Astrocyte of the spinal cord (primary cell): ENCODE data around the gene LMNB1.
A peak's percentile ranks its signal among the peaks of the same experiment; 100 is the strongest.

Experiments used
- DNase-seq: peaks from one replicate; pipeline ENCODE4 v3.0.0; 2011; ENCODE audit warnings: low read depth, low spot score
- H3K4me3 ChIP-seq: 2 replicates; pipeline ENCODE4 v1.5.1; 2011; ENCODE audit warnings: low read depth, mild to moderate bottlenecking, low read length, moderate library complexity
- in situ Hi-C: cut with HindIII; loops from 2 replicates; pipeline ENCODE4 v1.10.0; 2017; ENCODE audit warnings: low sequenced_read_pairs
- TF ChIP-seq, protein P1 (sequence below): IDR thresholded peaks from 2 replicates; pipeline ENCODE4 v1.5.1; 2012; ENCODE audit warnings: low read depth, mild to moderate bottlenecking, low read length, inconsistent platforms

Gene LMNB1

DNA sequence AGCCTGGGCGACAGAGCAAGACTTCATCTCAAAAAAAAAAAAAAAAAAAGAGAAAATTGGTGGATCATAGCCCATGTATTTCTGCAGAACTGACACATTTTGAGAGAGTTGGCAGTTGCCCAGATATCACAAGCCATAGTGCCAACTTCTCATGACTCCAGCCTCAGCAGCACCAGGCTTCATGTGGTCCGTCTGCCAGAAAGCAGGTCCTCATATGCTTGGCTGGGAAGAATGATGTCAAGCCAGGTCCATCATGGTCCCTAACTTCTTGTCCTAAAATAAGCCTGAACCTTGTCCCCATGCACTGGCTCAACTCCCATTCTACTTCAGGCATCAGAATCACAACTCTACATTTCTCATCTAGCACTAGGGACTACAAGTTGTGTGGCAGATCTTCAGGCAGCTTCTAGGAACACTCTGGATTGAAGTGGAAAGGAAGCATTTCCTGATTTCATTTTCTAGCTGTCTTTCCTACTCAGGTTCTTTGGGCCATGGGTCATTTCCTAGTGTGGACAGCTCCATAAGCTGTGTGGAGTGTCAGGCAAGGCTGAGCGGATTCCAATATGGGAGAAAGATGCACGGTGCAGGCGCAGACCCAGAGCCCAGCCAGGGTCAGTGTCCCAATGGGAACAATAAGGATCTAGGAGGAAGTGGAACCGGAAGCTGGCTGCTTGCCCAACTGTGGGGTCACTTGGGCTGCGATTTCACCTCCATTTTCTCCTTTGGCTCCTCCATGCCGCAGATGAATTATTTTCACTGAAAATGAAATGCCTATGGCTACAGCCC, 90.1 kb downstream of the LMNB1 start:
- TF ChIP-seq, protein P1, sequence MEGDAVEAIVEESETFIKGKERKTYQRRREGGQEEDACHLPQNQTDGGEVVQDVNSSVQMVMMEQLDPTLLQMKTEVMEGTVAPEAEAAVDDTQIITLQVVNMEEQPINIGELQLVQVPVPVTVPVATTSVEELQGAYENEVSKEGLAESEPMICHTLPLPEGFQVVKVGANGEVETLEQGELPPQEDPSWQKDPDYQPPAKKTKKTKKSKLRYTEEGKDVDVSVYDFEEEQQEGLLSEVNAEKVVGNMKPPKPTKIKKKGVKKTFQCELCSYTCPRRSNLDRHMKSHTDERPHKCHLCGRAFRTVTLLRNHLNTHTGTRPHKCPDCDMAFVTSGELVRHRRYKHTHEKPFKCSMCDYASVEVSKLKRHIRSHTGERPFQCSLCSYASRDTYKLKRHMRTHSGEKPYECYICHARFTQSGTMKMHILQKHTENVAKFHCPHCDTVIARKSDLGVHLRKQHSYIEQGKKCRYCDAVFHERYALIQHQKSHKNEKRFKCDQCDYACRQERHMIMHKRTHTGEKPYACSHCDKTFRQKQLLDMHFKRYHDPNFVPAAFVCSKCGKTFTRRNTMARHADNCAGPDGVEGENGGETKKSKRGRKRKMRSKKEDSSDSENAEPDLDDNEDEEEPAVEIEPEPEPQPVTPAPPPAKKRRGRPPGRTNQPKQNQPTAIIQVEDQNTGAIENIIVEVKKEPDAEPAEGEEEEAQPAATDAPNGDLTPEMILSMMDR: no peak
- H3K4me3 ChIP-seq: no peak overlapping the region
- no peak for DNase-seq
- in situ Hi-C loops: no loop called here

DNA sequence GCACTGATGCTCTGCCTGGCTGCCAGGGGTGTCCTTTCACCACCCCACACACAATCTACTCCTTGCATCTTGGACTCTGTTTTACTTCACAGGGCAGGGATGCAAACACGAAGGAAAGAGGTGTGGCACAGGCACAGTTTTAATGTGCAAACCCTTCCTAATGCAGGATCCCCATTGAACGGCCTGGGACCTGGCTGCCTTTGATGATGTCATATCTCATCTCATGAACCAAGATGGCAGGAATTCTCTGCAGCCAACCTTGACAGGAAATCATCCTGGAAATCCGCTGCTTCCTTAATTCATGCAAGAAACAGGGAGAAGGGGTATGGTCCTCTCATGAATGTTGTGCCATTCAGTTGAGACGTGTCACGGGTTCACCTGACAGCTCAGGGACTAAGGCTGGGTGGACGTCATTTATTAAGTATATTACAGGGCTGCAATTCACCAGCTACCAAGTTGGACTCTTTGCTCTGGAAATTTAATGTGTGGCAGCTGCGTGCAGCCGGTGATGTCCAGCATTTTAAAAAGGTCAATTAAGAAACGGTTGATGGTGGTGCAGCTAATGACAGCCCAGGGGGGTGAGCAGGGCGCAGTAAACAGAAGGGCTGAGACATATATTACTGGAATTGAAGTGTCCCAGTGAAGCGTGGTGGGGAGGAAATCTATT, 91.5 kb downstream of the LMNB1 start:
- peak overlapping the region; percentile 14 for H3K4me3 ChIP-seq
- no peak for DNase-seq
- in situ Hi-C loops: no loop called here
- TF ChIP-seq, protein P1: no peak

DNA sequence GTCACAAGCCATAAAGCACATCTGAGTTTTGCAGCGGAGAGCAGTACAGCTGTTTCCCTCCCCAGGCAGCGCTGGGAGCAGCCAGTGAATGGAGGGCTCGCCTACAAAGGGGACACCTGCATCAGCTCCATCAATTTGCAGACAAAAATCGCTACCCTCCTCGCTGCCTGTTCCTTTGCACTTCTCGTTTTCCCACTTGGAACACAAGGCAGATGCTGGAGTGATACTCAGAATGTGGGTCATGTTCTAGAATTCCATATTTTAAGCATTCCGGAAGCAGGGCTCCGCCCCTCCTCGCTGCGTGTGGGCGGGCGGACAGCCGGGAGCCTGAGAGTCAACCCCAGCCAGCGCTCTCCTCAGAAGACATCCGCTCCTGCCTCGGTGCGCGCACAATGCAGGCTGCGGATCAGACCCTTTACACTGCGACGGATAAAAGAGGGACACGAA, 92.1 kb downstream of the LMNB1 start:
- in situ Hi-C loops: no loop called here
- DNase-seq: peak; percentile 40
- TF ChIP-seq, protein P1: no peak
- H3K4me3 ChIP-seq: peak overlapping the region; percentile 14

DNA sequence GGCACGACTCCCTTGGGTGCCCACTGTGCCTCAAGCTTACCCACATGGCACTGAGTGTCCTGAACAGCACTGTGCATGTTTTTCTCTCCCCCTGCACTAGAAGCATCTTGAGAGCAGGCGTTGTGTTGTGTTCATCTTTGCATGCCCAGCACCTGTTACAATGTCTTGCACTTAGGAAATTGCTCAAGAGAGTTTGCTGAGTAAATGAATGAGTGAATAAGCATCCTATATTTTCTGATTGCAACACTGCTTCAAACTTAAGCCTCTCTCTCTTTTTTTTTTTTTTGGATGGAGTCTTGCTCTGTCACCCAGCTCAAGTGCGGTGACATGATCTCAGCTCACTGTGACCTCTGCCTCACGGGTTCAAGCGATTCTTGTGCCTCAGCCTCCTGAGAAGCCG, 94.5 kb downstream of the LMNB1 start:
- in situ Hi-C loops: no loop called here
- TF ChIP-seq, protein P1: no peak
- DNase-seq: no peak
- H3K4me3 ChIP-seq: no peak overlapping the region

DNA sequence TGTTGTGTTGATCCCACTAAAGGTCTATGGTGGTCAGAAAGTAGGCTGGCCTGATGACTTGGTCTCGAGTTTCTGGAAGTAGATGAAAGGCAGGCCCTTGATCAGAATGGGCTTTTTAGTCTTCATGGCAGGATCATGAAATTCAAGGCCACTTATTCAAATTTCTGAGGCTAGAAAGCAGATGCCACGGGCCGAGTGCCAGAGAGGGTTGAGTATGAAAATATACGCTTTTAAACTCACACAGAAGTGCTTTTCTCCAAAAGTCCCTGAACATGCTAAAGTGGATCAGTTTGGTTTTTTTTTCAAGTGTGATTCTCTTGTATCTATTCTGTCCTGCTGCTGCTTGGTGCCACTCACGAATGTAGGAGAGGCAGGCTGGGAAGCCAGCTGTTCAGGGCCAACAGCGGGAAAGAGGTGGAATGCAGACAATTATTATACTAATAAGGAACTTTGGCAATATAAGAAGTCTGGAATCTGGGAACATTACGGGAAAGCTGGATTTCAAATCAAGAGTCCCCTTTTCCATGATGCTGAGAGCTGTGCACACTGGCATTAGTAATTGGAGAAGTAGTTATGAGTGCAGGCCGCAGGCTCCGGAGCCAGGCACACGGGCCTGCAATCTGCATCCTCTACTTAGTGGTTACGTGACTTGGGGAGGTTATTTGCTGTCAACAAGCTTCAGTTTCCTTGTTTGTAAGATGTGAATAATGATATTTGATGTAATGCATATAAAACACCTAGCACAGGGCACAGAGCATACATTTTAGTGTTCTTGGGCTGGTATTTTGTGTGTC, 95.8 kb downstream of the LMNB1 start:
- in situ Hi-C loops: no loop called here
- TF ChIP-seq, protein P1: no peak
- no peak overlapping the region for H3K4me3 ChIP-seq
- no peak for DNase-seq

DNA sequence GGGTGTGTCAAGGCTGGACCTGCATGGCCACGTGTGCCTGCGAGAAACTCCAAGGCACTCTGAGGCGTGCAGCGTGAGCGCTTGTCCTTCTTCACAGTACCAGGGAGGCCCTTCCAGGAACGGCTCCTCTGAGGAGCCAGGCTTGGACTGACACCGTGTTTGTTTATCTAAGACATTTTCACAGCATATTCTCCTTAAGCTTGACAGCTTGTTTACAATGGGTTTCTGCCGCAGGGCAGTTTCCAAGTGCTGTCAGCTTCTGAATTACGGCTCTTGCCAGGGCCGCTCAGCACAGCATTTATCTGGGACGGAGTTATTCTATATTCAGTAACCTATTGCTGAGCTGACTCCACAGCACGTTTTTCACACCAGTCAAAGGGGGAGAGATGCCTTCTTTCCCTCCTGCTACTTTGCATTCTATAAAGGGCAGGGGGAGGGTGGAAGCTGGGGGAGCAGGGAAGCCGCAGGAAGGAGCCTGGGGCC, 98.4 kb downstream of the LMNB1 start:
- H3K4me3 ChIP-seq: no peak overlapping the region
- no peak for DNase-seq
- in situ Hi-C loops: no loop called here
- TF ChIP-seq, protein P1: no peak
